GM12892 (cell line): ENCODE data around the gene OR2L8.

Source experiments
- DNase-seq: peaks from one replicate; pipeline ENCODE4 v3.0.0; 2011; ENCODE audit not compliant: insufficient read length
- FAIRE-seq: peaks from 2 replicates; lab custom pipeline; 2011; peaks lifted over from hg19 to GRCh38; lab: Jason Lieb, UNC
- POLR2A ChIP-seq: IDR thresholded peaks from 2 replicates; pipeline ENCODE4 v1.6.1; 2011; ENCODE audit warnings: low read depth, low read length, control low read depth
- POLR2AphosphoS5 ChIP-seq: IDR thresholded peaks from 2 replicates; pipeline ENCODE4 v1.6.1; 2011; ENCODE audit warnings: low read depth, low read length, control low read depth
- TAF1 ChIP-seq: IDR thresholded peaks from 2 replicates; pipeline ENCODE4 v1.6.1; 2011; ENCODE audit warnings: low read depth, mild to moderate bottlenecking, control low read depth, low read length, borderline replicate concordance

OR2L8 gene

GRCh38 chr1:247936415-247936814 is 12.2 kb upstream of the OR2L8 start:
- TF ChIP-seq POLR2A (no peak), POLR2AphosphoS5 (no peak), TAF1 (no peak)
- DNase-seq (no peak), FAIRE-seq (no peak)

- DNase-seq (peak; percentile 55), FAIRE-seq (peak; percentile 30)
These were observed 11.5 kb upstream of the OR2L8 start for GRCh38 chr1:247936965-247937734.

GRCh38 chr1:247942624-247943023 is 6.0 kb upstream of the OR2L8 start:
- FAIRE-seq (no peak), DNase-seq (no peak)
- TF ChIP-seq POLR2AphosphoS5 (no peak), POLR2A (no peak), TAF1 (no peak)

- FAIRE-seq (no peak), DNase-seq (no peak)
- TF ChIP-seq TAF1 (no peak), POLR2A (no peak), POLR2AphosphoS5 (no peak)
These were observed 4.8 kb downstream of the OR2L8 start for GRCh38 chr1:247953408-247953807.

GRCh38 chr1:247961791-247962190 is 13.1 kb downstream of the OR2L8 start:
- TF ChIP-seq POLR2A (no peak), TAF1 (no peak), POLR2AphosphoS5 (no peak)
- FAIRE-seq = no peak
- DNase-seq = no peak

GRCh38 chr1:247962911-247963588 is 14.4 kb downstream of the OR2L8 start:
- DNase-seq = no peak
- FAIRE-seq = no peak
- TF ChIP-seq TAF1 (no peak), POLR2AphosphoS5 (no peak)

- TF ChIP-seq POLR2A (no peak), TAF1 (no peak), POLR2AphosphoS5 (no peak)
- no peak for FAIRE-seq
- no peak for DNase-seq
These were observed 16.3 kb downstream of the OR2L8 start, which contains the start of gene OR2AK2 for GRCh38 chr1:247964933-247965332. Gene OR2AK2 (plus strand): TSS chr1:247965233. CDS start chr1:247965377, 144 bp downstream.

- no peak for FAIRE-seq
- DNase-seq = no peak
- TF ChIP-seq POLR2A = no peak
- TF ChIP-seq POLR2AphosphoS5 = no peak
- no peak for TF ChIP-seq TAF1
These were observed 18.0 kb downstream of the OR2L8 start for GRCh38 chr1:247966532-247967204.

- no peak for FAIRE-seq
- TF ChIP-seq POLR2A = no peak
- no peak for TF ChIP-seq POLR2AphosphoS5
- no peak for TF ChIP-seq TAF1
- DNase-seq = no peak
These were observed 44.3 kb downstream of the OR2L8 start for GRCh38 chr1:247992986-247993385.

GRCh38 chr1:247998811-247999210 is 50.2 kb downstream of the OR2L8 start:
- FAIRE-seq (no peak), DNase-seq (no peak)
- no peak for TF ChIP-seq POLR2AphosphoS5
- TF ChIP-seq TAF1 = no peak
- no peak for TF ChIP-seq POLR2A
